Inflammatory macrophage treated with lipopolysaccharide for 1 hour (primary cell): ENCODE measurements around the gene MBNL1.
"Not testable (repeated sequence)": the region's sequence is repeated elsewhere in the genome, so short reads cannot be mapped to it uniquely, and the experiment has no call there.

Experiments used
- DNase-seq, 2 donors: peaks; one replicate each; pipeline ENCODE4 v3.0.0-alpha.2; 2020 to 2022

MBNL1 gene

DNA sequence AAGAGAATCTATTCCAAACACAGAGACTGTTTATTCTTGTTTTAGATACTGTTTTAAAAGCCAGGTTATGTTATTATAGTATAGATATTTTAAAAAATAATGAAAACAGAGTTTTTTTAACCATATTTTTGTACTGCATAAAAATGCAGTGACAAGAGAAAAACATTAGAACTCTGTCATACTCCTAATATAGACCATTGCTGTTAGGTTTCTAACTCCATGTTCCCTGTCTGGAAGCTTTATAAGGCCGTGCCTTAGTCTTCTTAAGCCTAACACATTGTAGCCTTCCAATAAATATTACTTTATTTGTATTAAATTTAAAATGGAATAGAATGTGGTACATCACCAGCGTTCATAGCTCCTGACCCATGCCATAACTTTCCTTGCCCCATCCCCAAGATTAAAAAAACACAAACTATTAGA lies 53.2 kb downstream of the MBNL1 start:
- no peak for DNase-seq

DNA sequence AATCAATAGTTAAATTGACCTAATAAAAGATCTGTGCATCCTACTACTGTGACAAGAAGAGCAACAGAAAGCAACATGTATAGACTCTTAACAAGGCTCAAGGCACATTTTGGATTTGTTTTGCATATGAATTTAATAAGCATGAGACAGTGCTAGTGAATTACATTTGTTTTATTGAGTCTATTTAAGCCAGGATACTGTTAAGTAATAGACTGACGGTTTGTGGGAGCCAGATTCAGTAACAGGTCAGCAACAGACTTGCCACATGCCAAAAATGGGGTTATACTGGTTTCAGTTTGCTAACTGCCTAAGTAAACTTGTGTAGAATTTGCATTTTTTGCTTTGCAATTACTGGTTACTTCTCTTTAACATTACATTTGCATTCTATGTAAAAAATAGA lies 54.0 kb downstream of the MBNL1 start:
- DNase-seq, result peak; percentile 37 to 56

DNA sequence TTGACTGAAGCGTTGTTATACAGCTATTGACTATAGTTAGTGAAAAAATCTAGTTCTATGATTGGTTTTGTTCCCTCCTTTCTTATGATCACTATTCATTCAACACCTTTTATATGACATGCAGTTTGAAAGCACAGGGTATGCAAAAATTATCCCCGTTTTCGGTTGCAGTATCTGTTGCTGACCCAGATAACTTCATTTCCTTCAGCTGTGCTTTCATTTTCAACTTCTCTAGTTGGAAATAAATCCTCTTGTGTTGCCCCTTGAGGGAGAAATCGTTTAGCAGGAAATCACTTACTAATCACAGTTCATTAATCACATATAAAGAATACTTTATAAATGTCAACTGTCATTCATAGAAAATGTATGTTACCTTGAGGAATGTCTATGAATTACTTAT lies 55.1 kb downstream of the MBNL1 start:
- no peak for DNase-seq

DNA sequence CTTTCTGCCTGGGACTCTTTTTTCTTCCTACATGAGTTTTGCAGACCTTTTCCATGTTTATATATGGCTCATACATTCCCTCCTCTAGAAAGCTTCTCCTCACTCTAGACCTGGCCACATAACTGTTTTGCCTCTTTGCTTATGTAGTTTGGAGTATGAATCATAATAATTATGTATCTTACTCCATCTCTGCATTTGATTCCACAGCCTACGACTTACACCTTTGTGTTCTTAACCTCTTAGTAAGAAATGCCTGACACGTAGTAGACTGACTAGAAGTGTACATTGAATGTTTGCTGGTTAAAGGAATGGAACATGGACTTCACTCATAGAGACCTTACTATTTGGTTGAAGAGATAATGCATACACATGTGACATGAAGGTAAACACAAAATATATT lies 56.4 kb downstream of the MBNL1 start:
- DNase-seq, result no peak

DNA sequence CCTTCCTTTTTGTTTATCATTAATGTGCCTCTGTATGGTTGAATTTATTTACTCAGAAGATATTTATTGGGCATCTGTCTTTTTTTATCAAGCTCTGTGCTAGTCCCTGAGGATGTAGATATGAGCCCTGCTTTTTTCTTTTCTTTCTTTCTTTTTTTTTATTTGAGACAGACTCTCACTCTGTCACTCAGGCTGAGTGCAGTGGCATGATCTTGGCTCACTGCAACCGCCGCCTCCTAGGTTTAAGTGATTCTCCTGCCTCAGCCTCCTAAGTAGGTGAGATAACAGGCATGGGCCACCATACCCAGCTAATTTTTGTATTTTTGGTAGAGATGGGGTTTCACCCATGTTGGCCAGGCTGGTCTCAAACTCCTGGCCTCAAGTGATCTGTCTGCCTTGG lies 58.5 kb downstream of the MBNL1 start:
- DNase-seq, result no peak

DNA sequence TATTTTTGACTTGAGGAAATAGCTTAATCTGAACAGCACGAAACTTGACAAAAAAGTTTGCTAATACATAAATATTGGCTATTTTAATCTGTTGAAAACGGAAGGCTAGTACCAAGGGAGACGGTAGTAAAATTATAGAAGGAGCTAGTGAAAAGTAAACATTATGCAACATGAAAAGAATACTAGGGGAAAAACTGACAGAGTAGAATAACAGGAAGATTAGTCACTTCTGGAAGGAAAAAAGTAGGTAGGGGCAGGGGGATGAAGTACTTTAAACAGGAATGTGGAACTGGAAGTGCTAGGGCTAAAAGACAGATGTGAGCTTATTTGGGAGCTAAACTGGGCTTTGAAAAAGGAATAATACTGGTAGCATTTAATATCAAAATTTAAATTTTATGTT lies 60.1 kb downstream of the MBNL1 start:
- peak; percentile 57 for DNase-seq

DNA sequence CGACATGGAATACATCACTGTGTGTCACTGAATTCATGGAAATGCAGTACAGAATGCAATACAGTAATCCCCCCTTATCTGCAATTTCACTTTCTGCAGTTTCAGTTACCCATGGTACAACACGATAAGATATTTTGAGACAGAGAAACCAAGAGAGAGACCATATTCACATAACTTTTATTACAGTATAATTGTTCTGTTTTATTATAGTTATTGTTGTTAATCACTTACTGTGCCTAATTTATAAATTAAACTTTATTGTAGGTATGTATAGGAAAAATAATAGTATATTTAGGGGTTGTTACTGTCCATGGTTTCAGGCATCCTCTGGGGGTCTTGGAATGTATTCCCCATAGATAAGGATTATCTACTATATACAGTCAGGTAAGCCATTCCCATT lies 61.8 kb downstream of the MBNL1 start:
- no peak for DNase-seq

DNA sequence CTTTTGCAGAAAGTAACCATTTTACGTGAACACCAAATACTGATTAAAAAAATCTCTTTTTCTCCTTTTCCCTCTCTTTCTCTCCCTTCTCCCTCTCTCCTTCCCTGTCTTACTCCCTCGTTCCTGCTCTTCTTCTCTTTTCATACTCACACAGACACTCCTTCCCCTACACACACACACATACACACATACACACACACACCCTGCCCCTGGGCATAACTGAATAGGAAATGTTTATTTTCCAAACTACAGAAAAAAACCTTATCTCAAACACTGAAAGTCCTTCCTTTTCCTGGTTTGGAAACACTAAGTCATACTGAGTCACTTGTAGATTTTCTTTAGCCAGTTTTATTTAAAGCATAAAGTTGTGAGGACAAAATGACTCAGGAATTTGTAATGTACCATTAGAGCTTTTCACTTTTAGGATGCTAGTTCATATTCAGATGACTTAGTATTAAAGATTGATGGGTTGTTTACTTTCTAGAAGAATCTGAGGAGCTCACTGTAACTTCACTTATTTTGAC lies 62.4 kb downstream of the MBNL1 start:
- DNase-seq, result peak; percentile 46 to 50

DNA sequence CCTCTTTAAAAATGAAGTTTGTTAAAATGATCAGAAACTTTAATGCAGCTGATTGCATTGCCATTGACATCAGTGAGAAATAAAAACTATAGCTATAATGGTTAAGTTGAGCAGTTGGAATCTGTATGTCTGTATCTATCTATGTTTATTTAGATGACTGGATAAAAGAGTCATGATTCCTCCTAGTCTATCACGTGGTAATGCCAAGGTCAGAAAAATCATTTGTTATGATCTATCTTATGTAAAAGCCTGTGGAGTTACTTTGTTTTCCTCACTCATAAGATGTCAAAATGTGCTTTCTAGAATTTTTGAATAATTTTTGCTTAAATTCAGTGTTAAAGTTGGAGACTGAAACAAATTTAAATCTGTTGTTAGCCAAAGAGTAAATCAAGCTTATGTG lies 63.3 kb downstream of the MBNL1 start:
- no peak for DNase-seq

DNA sequence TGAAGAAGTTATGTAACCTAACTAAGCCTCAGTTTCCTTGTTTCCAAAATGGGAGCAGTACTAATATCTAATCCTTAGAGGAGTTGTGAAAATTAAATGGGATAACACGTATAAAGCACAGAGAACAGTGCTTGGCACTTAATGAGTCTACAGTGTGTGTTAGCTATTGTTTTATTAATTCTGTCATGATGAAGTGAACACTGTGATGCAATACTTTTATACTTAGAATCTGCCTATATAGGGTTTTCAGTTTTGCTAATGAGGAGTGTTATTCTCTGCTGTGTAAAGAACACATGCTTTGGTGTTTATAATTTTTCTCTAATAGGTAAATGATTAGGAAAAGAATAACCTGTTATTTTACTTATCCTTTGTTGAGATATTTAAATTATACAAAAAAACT lies 65.2 kb downstream of the MBNL1 start:
- no peak for DNase-seq

DNA sequence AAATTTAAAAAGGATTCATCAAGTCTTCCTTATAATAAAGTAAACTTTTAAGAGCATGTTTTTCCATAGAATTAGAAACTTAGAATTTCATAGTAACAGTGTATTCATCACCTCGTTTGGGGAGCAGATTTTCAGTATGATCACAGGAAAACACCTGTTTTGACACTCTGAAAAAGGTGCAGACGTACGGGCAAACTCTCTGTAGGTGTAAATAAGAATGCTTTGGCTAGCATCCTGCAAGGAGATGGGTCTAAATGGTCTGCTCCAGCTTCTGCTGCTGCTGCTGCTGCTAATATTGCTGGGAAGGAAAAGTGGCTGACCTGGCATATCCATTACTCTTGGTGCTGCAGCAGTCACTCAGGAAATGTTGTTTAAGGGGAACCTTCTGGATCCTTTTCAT lies 66.0 kb downstream of the MBNL1 start:
- DNase-seq, result no peak

DNA sequence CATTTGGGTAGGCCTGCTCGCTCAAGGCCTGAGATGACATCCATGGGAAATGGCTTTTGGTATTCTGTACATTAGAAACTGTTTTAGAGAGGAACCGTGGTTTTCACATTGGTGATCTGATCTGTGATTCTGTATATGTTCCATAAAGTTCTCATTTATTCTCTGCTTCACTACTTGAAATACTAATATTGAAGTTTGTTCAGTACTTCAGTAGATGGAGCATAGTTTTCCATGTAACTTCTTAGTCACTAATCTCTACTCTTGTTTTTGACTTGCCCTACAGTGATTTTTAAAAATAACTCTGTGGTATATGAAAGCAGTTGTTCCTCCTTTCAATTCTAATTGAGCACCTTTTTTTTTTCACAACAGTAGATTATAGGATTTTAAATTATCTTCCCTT lies 66.5 kb downstream of the MBNL1 start:
- no peak for DNase-seq

DNA sequence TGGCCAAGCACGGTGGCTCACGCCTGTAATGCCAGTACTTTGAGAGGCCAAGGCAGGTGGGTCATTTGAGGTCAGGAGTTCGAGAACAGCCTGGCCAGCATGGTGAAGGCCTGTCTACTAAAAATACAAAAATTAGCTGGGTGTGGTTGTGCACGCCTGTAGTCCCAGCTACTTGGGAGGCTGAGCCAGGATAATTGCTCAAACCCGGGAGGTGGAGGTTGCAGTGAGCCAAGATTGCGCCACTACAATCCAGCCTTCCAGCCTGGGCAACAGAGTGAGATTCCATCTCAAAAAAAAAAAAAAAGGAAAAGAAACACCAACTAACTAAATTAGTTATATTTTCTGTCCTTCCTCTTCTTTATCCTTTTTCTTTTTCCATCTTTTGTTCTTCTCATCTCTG lies 68.6 kb downstream of the MBNL1 start:
- not testable (repeated sequence) for DNase-seq

DNA sequence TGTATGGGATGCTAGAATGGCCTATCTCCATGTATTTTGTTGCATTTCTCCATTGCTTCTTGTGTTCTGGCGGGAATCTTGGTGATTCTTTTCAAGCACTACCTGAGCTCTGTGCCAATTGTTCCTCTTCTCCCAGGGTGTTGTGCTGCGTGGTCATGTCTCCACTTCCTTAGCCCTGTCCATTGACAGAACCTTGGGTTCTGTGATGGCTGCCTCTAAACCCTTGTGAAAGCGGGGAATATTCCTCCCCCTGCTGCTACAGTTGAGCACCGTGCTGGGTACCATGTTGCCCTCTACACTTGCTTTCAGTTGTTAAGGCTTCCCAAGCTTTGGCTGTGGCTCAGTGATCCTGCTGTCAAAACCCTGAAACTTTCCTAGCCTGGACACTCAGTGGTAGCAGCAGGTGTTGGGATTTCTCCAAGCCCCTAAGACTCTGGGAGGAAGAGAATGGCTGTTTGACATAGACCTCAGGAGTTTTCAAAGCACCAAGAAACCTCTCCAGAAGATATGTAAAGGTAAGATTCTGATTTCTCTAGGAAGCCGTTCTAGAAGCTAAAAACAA lies 69.5 kb downstream of the MBNL1 start:
- no peak for DNase-seq

DNA sequence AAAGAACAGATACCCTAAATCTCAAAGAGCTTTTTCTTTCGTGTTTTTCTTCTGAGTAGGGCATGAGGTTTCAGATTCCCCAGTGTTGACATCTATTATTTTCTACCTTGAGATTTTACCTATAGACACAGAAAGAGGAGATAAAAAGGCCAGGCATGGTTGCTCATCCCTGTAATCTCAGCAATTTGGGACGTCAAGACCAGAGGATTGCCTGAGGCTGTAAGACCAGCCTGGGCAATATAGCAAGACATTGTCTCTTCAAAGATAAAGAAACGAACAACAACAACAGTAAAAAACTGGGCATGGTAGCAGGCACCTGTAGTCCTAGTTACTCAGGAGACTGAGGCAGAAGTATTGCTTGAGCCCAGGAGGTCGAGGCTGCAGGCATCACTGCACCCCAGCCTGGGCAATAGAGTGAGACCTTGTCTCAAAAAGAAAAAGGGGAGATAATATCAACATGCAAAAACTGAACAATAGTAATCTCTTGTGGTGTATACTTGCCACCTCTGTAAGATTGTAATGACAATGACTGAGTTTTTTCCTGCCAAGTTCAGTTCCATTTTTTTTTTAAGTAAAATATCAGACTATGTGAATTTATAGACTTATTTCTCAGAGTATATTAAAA lies 71.3 kb downstream of the MBNL1 start:
- DNase-seq, result no peak

DNA sequence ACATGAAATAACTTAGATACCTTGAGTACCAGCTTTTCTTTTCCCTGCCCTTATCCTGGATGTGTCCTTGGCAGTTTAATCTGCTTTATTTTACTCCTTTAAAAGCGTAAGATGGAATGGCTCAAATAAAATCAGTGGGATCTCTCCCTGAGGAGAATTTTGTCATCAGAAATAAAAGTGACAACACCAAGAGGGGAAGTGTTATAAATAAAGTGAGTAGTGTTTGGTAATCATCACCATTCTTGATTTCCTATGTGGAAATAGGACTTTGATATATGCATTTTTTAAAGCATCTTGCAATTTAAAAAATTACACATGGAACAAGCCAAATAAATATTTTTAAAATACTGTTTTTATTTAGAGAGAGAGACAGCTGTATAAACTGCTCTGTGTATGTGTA lies 76.5 kb downstream of the MBNL1 start:
- DNase-seq, result peak; percentile 35 to 52

DNA sequence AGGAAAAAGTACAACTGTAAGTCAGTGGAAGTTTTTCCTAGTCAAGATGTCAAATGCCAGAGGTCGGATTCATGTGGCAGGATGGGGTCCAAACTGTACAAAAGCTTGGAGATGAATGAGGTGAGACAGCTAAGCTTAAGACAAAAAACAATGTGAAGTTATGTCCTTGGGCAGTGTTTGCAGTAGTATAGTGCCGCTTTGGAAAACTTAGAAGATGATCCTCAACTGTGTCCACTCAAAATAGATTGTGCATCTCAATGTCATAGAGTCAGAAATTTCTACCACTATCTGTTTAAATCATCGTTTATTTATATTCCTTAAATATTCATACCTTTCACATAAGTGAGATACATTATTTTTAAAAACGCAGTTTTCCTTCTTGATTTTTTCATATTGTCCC lies 77.3 kb downstream of the MBNL1 start:
- DNase-seq, result no peak

DNA sequence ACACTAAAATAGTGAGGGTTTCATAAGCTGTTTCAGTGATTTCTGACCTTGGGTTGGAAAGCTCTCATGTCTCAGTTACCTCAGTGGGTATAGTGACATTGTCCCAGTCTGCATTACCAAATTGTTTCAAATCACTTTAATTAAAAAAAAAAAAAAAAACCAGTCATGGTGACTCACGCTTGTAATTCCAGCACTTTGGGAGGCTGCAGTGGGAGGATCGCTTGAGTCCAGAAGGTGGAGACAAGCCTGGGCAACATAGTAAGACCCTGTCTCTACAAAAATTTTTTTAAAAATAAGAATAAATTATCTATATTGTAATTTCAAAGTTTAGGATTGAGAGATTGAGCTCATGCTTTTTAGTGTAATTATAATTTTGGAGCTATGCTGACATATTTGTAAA lies 78.0 kb downstream of the MBNL1 start:
- DNase-seq, result no peak

DNA sequence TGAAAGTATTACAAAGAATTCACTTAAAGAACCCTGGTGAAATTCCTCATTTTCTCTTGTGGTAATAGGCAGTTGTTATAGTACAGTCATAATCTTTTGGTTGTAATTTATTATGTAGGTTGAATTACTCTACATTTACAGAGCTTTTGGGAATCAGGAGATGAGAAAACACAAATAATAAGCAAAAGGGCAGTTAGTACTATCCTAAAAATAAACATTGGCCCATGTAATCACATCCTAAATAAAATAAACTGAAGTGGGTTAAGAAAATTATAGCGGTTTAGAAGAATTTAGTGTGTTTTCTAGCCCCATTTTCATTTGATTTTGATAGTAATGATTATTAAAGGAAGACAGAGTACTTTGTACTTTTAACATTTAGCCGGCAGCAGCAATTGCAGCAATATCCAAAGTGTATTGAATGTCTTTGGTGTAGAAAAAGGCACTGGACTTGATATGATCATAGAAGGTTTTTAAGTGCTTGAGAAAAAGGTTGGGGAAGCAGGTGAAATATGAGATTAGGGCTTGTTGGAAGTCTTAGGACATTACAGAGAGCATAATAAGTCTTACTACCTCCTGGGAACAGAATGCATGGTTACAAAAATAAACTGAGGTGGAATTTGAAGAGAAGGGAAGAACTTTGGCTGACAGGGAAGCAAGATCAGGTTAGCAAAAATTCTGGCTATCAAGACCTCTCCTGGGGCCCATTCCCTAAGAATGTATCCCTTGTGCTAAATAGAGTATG lies 79.9 kb downstream of the MBNL1 start:
- DNase-seq, result no peak

DNA sequence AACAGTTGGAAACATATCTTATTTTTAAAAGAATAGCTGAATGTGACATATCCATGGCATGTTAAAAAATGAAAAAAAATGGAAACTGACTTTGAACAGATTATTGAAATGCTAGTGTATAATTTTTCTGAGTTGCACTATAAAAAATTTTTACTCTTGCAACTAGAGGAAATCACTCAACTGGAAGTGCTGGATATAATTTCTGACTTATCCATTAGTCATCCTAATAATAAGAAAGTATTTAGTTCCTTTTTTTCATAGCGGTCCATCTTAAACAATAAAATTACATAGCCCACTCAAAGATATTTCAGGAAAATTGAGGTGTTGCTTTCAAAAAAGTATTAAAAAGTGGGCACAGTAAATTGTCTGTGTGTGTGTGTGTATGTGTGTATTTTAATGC lies 80.7 kb downstream of the MBNL1 start:
- DNase-seq, result peak; percentile 57 to 70

DNA sequence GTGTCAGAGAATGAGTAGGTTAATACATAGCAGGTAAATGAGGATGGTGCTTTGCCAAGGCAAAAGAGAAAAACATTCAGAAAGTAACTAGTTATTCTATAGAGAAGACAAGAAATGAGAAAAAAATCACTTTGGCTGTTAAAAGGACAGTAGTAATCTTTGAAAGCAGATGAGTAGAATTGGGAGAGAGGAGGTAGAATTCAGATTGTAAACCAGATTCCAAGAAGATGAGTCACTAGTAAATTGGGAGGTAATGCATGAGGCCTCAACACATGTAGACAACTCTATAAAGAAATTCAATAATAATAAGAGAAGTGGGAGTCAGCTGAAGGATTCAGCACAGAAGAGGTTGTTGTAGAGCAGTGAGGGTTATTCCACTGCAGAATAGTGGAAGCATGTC lies 81.4 kb downstream of the MBNL1 start:
- DNase-seq, result no peak

DNA sequence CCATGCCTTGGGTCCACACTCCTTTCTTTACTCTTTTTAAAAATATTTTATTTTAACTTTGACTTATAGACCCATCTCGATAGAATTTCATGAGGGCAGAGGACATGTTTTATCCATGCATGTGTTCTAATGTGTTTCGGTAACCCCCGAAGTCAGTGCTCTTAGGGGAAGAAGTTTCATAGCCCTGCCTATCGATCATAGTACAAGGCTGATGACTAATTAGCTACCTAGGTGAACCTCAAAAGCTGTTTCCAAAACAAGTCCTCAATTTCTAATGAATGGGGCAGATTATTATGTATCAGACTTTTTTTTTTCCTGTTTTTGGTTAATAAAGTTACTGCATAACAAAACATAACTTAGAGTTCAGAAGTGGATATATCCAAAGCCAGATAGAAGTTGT lies 82.0 kb downstream of the MBNL1 start:
- DNase-seq, result no peak

DNA sequence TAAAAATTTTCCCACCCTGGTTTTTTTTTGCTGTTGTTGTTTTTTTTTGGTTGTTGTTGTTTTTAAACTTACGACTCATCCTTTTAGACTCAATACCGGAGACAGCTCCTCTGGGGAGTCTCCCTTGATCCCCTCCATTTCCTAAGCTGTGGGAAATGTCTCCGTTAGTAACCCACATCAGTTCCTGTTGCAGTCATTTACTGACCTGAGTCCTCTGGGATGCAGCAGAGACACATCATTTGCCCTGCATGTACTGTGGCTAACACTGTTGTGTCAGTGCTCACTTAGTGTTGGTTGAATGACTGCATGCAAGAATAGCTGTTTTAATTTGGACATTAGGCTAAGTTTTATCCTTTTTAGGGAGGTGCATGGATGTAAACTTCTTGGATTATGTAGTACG lies 83.8 kb downstream of the MBNL1 start:
- DNase-seq, result no peak

DNA sequence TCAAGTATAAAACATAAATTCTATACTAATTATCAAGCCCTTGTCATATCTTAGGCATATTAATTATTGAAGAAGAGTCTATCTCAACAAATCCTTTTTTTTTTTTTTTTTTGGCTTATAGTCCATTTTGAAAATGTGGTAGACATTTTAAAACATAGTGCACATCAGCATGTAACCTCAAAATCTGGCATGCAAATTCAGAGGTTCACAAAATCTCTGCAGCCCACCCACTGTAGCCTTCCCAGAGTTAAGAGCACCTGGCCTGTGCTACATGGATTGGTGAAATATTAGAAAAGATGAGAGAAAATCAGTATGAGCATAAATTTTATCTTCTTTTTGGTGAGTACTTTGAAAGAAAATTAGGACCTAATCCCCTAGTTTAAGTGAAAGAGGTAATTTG lies 84.8 kb downstream of the MBNL1 start:
- DNase-seq, result no peak
